ENCODE results near the gene TBC1D2B. TPM values are rescaled to one million over a fixed set of nuclear protein-coding genes. Genes with fewer than 3 reads are reported as not detected.

Gene TBC1D2B
- total and polyA plus RNA-seq, 8 donors: 37.6 to 64.9 (median 49.2) TPM

DNA sequence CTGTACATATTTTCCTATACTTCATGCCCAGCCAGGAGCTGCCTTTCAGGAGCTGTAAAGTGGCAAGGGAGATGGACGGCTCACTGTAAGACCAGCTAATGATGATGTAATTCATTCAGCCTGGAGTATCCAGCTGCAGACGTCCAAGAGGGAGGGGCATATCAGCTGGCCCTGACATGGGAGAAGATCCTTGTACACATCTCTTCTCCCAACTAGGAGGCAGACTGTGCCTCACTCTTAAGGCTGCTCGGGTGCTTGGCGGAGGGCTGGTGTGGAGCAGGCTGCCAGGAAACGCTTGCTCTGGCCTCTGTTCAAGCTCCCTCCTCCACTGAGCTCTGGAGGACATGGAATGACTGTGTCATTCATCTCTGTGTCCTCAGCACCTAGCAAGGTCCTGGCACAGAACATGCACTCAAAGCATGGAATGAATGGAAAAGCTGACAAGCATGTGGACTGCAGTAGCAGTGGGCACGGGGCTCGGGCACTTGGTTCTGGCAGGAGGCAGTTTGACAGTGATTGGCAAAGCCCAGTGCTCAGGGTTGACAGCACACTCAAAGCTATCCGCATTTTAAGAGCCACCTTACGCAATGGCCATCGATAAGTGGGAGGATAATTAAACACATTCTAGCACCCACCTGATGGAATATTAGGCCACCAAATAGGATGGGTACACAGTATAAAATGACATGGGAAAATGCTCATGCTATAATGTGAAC, 72.4 kb downstream of the TBC1D2B start:
- Histone ChIP-seq H3K27ac (peak overlapping the region in 1 of 2 donors; percentile 10), H3K36me3 (peaks cover 0 to 79% of the 10 kb centered on the region in 2 donors), H3K9me3 (no peaks in the 10 kb centered on the region), H3K4me1 (peaks cover 40 to 67% of the 10 kb centered on the region in 2 donors), H3K27me3 (no peaks in the 10 kb centered on the region), H3K4me3 (no peak overlapping the region)
- ATAC-seq (peak; percentile 66), DNase-seq (peak in 3 of 4 donors; percentile 70 to 91 (median 79))
- TF ChIP-seq, protein P1, sequence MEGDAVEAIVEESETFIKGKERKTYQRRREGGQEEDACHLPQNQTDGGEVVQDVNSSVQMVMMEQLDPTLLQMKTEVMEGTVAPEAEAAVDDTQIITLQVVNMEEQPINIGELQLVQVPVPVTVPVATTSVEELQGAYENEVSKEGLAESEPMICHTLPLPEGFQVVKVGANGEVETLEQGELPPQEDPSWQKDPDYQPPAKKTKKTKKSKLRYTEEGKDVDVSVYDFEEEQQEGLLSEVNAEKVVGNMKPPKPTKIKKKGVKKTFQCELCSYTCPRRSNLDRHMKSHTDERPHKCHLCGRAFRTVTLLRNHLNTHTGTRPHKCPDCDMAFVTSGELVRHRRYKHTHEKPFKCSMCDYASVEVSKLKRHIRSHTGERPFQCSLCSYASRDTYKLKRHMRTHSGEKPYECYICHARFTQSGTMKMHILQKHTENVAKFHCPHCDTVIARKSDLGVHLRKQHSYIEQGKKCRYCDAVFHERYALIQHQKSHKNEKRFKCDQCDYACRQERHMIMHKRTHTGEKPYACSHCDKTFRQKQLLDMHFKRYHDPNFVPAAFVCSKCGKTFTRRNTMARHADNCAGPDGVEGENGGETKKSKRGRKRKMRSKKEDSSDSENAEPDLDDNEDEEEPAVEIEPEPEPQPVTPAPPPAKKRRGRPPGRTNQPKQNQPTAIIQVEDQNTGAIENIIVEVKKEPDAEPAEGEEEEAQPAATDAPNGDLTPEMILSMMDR (IDR thresholded peaks at IDR 0.05): no peak
- intact Hi-C loops (cut with DNase I): no loop called here

DNA sequence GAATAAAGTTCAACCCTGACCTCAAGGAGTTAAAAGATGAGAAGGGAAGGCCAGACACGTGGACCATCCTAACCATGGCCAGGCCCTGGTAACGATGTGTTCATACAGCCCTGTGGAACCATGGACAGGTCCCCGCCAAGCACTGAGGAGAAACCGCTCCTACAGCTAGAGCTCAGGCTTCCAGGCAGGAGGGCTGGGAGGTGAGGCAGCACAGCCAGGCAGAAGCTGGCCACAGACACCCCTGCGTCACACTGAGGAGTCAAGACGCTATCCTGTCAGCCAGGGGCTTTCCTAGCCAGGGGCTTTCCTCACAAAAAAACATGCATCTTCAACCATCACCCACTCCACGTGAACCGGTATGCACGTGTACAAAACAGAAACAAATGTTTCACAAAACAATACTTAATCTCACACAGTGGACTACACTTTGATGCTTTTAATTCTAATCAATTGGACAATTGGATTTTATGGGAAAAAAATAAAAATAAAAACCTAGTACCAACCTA, 73.2 kb downstream of the TBC1D2B start:
- H3K27me3 ChIP-seq: no peaks in the 10 kb centered on the region
- H3K4me1 ChIP-seq: peaks cover 40 to 72% of the 10 kb centered on the region in 2 donors
- peak overlapping the region in 1 of 2 donors; percentile 10 for H3K27ac ChIP-seq
- TF ChIP-seq, protein P1 (IDR thresholded peaks at IDR 0.05): no peak
- ATAC-seq: no peak
- DNase-seq: peak in 1 of 4 donors; percentile 29
- H3K36me3 ChIP-seq: peaks cover 0 to 79% of the 10 kb centered on the region in 2 donors
- no peak overlapping the region for H3K4me3 ChIP-seq
- H3K9me3 ChIP-seq: no peaks in the 10 kb centered on the region
- intact Hi-C loops (cut with DNase I): no loop called here

DNA sequence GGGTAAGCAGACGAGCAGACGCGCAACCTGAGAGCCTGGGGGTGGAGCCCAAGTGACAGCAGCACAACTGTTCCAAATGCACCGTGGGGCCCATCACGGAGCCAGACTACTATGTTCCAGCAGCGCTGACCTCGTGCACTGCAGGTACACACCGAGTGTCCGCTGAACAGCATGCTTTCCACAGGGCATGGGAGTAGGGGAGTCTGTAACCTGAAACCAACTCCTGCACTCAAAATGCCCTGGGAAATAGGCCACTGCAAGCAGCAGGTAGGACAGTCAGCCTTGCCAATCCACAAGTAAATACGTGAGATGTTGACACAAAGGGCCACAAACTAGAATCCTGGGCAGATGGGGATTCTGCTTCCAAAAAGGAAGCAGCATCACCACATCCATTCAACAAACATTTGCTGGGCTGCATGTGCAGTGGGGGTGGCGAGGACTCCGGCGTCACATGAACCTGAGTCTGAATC, 73.9 kb downstream of the TBC1D2B start:
- intact Hi-C loops (cut with DNase I): no loop called here
- peak overlapping the region in 1 of 2 donors; percentile 10 for H3K27ac ChIP-seq
- ATAC-seq: peak; percentile 2
- peaks cover 40 to 66% of the 10 kb centered on the region in 2 donors for H3K4me1 ChIP-seq
- H3K36me3 ChIP-seq: peaks cover 0 to 79% of the 10 kb centered on the region in 2 donors
- no peak overlapping the region for H3K4me3 ChIP-seq
- TF ChIP-seq, protein P1 (IDR thresholded peaks at IDR 0.05): no peak
- H3K27me3 ChIP-seq: no peaks in the 10 kb centered on the region
- peak in 1 of 4 donors; percentile 36 for DNase-seq
- H3K9me3 ChIP-seq: no peaks in the 10 kb centered on the region

DNA sequence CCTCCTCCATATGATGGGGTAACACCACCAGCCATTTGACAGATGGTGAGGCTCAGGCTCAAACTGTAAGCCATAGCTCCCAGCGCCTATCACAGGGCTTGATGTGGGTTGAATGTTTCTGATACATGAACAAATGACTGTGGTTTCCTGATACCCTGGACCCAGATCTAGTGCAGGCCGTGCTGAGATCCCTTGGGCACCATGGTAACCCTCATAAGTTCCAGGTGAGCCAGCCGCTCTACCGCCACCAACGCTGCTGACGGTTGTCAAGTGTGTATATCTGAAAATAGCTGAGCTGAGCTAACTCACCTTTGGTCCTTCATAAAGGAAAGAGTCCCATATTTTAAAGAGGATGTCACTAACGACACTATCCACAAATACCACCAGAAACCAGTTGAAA, 74.5 kb downstream of the TBC1D2B start:
- no peak overlapping the region for H3K4me3 ChIP-seq
- peaks cover 35 to 60% of the 10 kb centered on the region in 2 donors for H3K4me1 ChIP-seq
- intact Hi-C loops (cut with DNase I): no loop called here
- TF ChIP-seq, protein P1 (IDR thresholded peaks at IDR 0.05): no peak
- H3K27ac ChIP-seq: no peak overlapping the region
- no peak for ATAC-seq
- H3K27me3 ChIP-seq: no peaks in the 10 kb centered on the region
- H3K36me3 ChIP-seq: peaks cover 0 to 79% of the 10 kb centered on the region in 2 donors
- H3K9me3 ChIP-seq: no peaks in the 10 kb centered on the region
- DNase-seq: peak in 1 of 4 donors; percentile 8

DNA sequence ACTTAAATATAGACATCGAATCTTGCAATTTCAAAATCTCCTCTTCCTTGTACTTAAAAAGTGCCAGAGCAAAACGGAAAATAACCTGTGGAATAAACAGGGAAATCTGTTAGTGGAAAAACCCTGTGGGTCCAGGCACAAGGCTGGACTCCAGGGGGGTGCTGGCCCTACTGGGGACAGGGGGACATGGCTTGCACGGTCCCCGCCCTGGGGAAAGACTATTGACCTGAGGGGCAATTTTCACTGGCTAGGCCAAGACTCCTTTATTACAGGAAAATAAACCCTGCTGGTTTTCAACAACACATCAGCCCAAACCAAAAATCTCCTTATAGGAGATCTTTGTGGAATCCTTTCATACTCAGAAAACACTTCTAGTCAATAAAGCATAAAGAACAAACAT, 75.9 kb downstream of the TBC1D2B start:
- Histone ChIP-seq H3K27ac (no peak overlapping the region), H3K36me3 (peaks cover 0 to 80% of the 10 kb centered on the region in 2 donors), H3K27me3 (no peaks in the 10 kb centered on the region), H3K4me1 (peaks cover 23 to 47% of the 10 kb centered on the region in 2 donors), H3K4me3 (no peak overlapping the region), H3K9me3 (no peaks in the 10 kb centered on the region)
- peak in 1 of 4 donors; percentile 15 for DNase-seq
- no peak for ATAC-seq
- intact Hi-C loops (cut with DNase I): no loop called here
- TF ChIP-seq, protein P1 (IDR thresholded peaks at IDR 0.05): no peak

Data from left lung (tissue), 10 donors.